IPS-15b (cell line): Measurements from ENCODE around the gene KRTAP10-6.
A peak's percentile ranks its signal among the peaks of the same experiment; 100 is the strongest.
"Not testable (repeated sequence)": the region's sequence is repeated elsewhere in the genome, so short reads cannot be mapped to it uniquely, and the experiment has no call there.

ENCODE experiments used
- H3K27me3 ChIP-seq: one replicate; pipeline ENCODE4 v1.6.1; 2013; ENCODE audit warnings: low read length; ENCODE audit not compliant: control insufficient read depth, insufficient read depth
- H3K36me3 ChIP-seq: one replicate; pipeline ENCODE4 v1.6.1; 2013; ENCODE audit warnings: low read length; ENCODE audit not compliant: control insufficient read depth, insufficient read depth
- H3K4me1 ChIP-seq: one replicate; pipeline ENCODE4 v1.6.1; 2013; ENCODE audit warnings: mild to moderate bottlenecking, low read length; ENCODE audit not compliant: control insufficient read depth, insufficient read depth
- H3K4me3 ChIP-seq: one replicate; pipeline ENCODE4 v1.5.1; 2013; ENCODE audit warnings: low read depth, low read length
- H3K9ac ChIP-seq: one replicate; pipeline ENCODE4 v1.6.1; 2013; ENCODE audit warnings: low read depth, mild to moderate bottlenecking, low read length
- H3K9me3 ChIP-seq: one replicate; pipeline ENCODE4 v1.6.1; 2013; ENCODE audit warnings: mild to moderate bottlenecking, low read length; ENCODE audit not compliant: control insufficient read depth, insufficient read depth

KRTAP10-6 gene

GRCh38 chr21:44557491-44558328 is 34.6 kb downstream of the KRTAP10-6 start:
- Histone ChIP-seq H3K9ac (no peak overlapping the region), H3K36me3 (no peaks in the 10 kb centered on the region), H3K27me3 (no peaks in the 10 kb centered on the region), H3K9me3 (no peaks in the 10 kb centered on the region), H3K4me3 (no peak overlapping the region), H3K4me1 (peaks cover 3% of the 10 kb centered on the region)

- Histone ChIP-seq H3K9ac (no peak overlapping the region), H3K4me1 (peaks cover 3% of the 10 kb centered on the region), H3K36me3 (peaks cover 2% of the 10 kb centered on the region), H3K4me3 (no peak overlapping the region), H3K9me3 (no peaks in the 10 kb centered on the region), H3K27me3 (no peaks in the 10 kb centered on the region)
Observed at GRCh38 chr21:44556879-44557278, 35.4 kb downstream of the KRTAP10-6 start.

GRCh38 chr21:44555200-44555875 is 37.0 kb downstream of the KRTAP10-6 start:
- Histone ChIP-seq H3K9me3 (no peaks in the 10 kb centered on the region), H3K4me1 (peaks cover 6% of the 10 kb centered on the region), H3K4me3 (no peak overlapping the region), H3K36me3 (peaks cover 2% of the 10 kb centered on the region), H3K27me3 (no peaks in the 10 kb centered on the region), H3K9ac (no peak overlapping the region)

- Histone ChIP-seq H3K9me3 (no peaks in the 10 kb centered on the region), H3K36me3 (peaks cover 2% of the 10 kb centered on the region), H3K4me1 (peaks cover 19% of the 10 kb centered on the region), H3K27me3 (no peaks in the 10 kb centered on the region), H3K9ac (no peak overlapping the region), H3K4me3 (no peak overlapping the region)
Observed at GRCh38 chr21:44552681-44553080, 39.6 kb downstream of the KRTAP10-6 start.

- Histone ChIP-seq H3K9me3 (no peaks in the 10 kb centered on the region), H3K36me3 (peaks cover 2% of the 10 kb centered on the region), H3K4me3 (no peak overlapping the region), H3K9ac (no peak overlapping the region), H3K4me1 (peaks cover 20% of the 10 kb centered on the region), H3K27me3 (no peaks in the 10 kb centered on the region)
Observed at GRCh38 chr21:44552136-44552535, 40.2 kb downstream of the KRTAP10-6 start.

GRCh38 chr21:44551340-44551961 is 40.9 kb downstream of the KRTAP10-6 start, which contains the start of gene KRTAP10-2:
Gene KRTAP10-2 (minus strand): TSS chr21:44551505. CDS start chr21:44551458, 47 bp downstream.
- Histone ChIP-seq H3K4me3 (no peak within 1 kb of the TSS), H3K36me3 (peaks cover 2% of the 10 kb centered on the region), H3K4me1 (peaks cover 20% of the 10 kb centered on the region), H3K27me3 (no peaks in the 10 kb centered on the region), H3K9ac (no peak within 1 kb of the TSS), H3K9me3 (no peaks in the 10 kb centered on the region)

- H3K4me1 ChIP-seq, result peaks cover 20% of the 10 kb centered on the region
- H3K27me3 ChIP-seq, result no peaks in the 10 kb centered on the region
- H3K36me3 ChIP-seq, result peaks cover 2% of the 10 kb centered on the region
- H3K9ac ChIP-seq, result no peak overlapping the region
- H3K4me3 ChIP-seq, result no peak overlapping the region
- no peaks in the 10 kb centered on the region for H3K9me3 ChIP-seq
Observed at GRCh38 chr21:44550807-44551206, 41.5 kb downstream of the KRTAP10-6 start.

- H3K27me3 ChIP-seq, H3K4me3 ChIP-seq, H3K9ac ChIP-seq, H3K36me3 ChIP-seq, H3K9me3 ChIP-seq: not testable (repeated sequence)
- H3K4me1 ChIP-seq, result peaks cover 20% of the 10 kb centered on the region
Observed at GRCh38 chr21:44550285-44550684, 42.0 kb downstream of the KRTAP10-6 start.

- peaks cover 20% of the 10 kb centered on the region for H3K4me1 ChIP-seq
- no peaks in the 10 kb centered on the region for H3K9me3 ChIP-seq
- no peaks in the 10 kb centered on the region for H3K27me3 ChIP-seq
- H3K36me3 ChIP-seq, result peaks cover 2% of the 10 kb centered on the region
- no peak overlapping the region for H3K4me3 ChIP-seq
- peak overlapping the region; percentile 37 for H3K9ac ChIP-seq
Observed at GRCh38 chr21:44549525-44550211, 42.6 kb downstream of the KRTAP10-6 start.

- H3K9ac ChIP-seq, result peak overlapping the region; percentile 61
- no peak overlapping the region for H3K4me3 ChIP-seq
- no peaks in the 10 kb centered on the region for H3K27me3 ChIP-seq
- H3K36me3 ChIP-seq, result peaks cover 2% of the 10 kb centered on the region
- peaks cover 20% of the 10 kb centered on the region for H3K4me1 ChIP-seq
- H3K9me3 ChIP-seq, result no peaks in the 10 kb centered on the region
Observed at GRCh38 chr21:44548922-44549321, 43.4 kb downstream of the KRTAP10-6 start.

- Histone ChIP-seq H3K27me3 (no peaks in the 10 kb centered on the region), H3K4me3 (no peak overlapping the region), H3K4me1 (peaks cover 20% of the 10 kb centered on the region), H3K9me3 (no peaks in the 10 kb centered on the region), H3K9ac (peak overlapping the region; percentile 61), H3K36me3 (peaks cover 2% of the 10 kb centered on the region)
Observed at GRCh38 chr21:44548381-44548780, 43.9 kb downstream of the KRTAP10-6 start.
